Keratinocyte (primary cell): ENCODE data around the gene NT5C1A.

Experiments used
- EZH2 ChIP-seq: IDR thresholded peaks from one replicate; pipeline ENCODE4 v1.6.1; 2012; ENCODE audit warnings: inconsistent platforms, mild to moderate bottlenecking, low read length, moderate library complexity
- TF ChIP-seq, protein P1 (sequence below), 3 experiments: IDR thresholded peaks in 1 of 3; conservative IDR thresholded peaks in 1 of 3; optimal IDR thresholded peaks in 1 of 3; 2 replicates in 2 of 3; 3 replicates in 1 of 3; pipeline versions ENCODE3 to v1.5.1; 2011; ENCODE audit warnings: low read length in 3 of 3, mild to moderate bottlenecking in 3 of 3, moderate library complexity in 2 of 3, control low read depth in 1 of 3, inconsistent platforms in 1 of 3; ENCODE audit not compliant: insufficient read depth in 2 of 3; ENCODE audit errors: extremely low read depth in 1 of 3

DNA sequence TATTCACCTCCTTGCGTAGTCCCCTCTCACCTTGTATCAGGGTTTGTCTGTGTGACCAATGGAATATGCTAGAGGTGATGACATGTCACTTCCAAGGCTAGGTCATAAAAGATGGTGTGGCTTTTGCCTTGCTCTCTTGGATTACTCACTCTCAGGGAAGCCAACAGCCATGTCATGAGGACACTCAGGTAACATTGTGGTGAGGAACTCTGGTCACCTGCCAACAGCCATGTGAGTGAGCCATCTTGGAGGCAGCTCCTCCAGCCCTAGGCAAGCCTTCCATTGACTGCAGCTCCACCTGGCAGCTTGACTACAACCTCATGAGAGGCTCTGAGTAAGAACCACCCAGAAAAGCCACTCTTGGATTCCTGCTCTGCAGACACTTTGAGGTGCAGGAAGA, 21.5 kb downstream of the NT5C1A start:
- TF ChIP-seq EZH2: no peak
- TF ChIP-seq, protein P1, sequence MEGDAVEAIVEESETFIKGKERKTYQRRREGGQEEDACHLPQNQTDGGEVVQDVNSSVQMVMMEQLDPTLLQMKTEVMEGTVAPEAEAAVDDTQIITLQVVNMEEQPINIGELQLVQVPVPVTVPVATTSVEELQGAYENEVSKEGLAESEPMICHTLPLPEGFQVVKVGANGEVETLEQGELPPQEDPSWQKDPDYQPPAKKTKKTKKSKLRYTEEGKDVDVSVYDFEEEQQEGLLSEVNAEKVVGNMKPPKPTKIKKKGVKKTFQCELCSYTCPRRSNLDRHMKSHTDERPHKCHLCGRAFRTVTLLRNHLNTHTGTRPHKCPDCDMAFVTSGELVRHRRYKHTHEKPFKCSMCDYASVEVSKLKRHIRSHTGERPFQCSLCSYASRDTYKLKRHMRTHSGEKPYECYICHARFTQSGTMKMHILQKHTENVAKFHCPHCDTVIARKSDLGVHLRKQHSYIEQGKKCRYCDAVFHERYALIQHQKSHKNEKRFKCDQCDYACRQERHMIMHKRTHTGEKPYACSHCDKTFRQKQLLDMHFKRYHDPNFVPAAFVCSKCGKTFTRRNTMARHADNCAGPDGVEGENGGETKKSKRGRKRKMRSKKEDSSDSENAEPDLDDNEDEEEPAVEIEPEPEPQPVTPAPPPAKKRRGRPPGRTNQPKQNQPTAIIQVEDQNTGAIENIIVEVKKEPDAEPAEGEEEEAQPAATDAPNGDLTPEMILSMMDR (optimal IDR thresholded peaks at IDR 0.05 in 1 of 3, IDR thresholded peaks at IDR 0.05 in 1 of 3, conservative IDR thresholded peaks at IDR 0.05 in 1 of 3; ENCODE audit: extremely low read depth in 1 of 3, insufficient read depth in 2 of 3, low read length in 3 of 3): no peak
